ENCODE results near the gene BUB1B. TPM values are rescaled to one million over a fixed set of nuclear protein-coding genes. Genes with fewer than 3 reads are reported as not detected.
A peak's percentile ranks its signal among the peaks of the same experiment; 100 is the strongest.

The BUB1B gene
- polyA plus RNA-seq, 1 of the 3 experiments (the other 2 are of a cell fraction), result 12.6 TPM

- TF ChIP-seq CHD2 (IDR thresholded peaks at IDR 0.05; ENCODE audit: low read length, partially characterized antibody), result no peak
- TF ChIP-seq, protein P1, sequence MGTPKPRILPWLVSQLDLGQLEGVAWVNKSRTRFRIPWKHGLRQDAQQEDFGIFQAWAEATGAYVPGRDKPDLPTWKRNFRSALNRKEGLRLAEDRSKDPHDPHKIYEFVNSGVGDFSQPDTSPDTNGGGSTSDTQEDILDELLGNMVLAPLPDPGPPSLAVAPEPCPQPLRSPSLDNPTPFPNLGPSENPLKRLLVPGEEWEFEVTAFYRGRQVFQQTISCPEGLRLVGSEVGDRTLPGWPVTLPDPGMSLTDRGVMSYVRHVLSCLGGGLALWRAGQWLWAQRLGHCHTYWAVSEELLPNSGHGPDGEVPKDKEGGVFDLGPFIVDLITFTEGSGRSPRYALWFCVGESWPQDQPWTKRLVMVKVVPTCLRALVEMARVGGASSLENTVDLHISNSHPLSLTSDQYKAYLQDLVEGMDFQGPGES (IDR thresholded peaks at IDR 0.05; ENCODE audit: low read depth, low read length), result no peak
- no peak for TF ChIP-seq RFX5 (IDR thresholded peaks at IDR 0.05; ENCODE audit: low read length)
- no peak for TF ChIP-seq JUND (IDR thresholded peaks at IDR 0.05)
- TF ChIP-seq GABPA (IDR thresholded peaks at IDR 0.05; ENCODE audit: low read depth), result no peak
These were observed 103.7 kb downstream of the BUB1B start (continued) for GRCh38 chr15:40264321-40265153.

DNA sequence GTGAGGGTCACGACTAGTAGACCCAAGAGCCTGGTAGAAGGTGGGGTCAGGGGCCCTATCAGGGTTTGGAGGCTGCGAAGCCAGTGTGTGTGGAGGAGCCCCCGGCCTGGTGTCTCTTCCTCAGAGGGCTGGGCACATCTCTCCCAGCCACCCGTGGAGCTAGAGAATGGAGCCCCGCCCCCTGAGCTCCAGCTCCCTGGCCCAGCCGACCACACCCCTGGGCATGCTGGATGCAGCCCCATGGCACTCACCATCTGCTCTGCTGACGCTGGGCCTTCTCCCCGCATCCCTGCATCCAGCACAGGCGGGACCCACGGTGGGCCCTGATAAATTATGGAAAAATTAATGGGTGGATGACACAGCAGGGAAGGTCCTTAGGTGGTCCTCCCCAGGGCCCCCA lies 104.5 kb downstream of the BUB1B start:
- Histone ChIP-seq H3K9me2 (no peaks in the 10 kb centered on the region), H3K4me2 (no peak overlapping the region), H3K36me3 (replicated peaks in 1 of 2; ENCODE audit: control insufficient read depth in 1 of 2, insufficient read depth in 2 of 2, low read length in 1 of 2) (no peaks in the 10 kb centered on the region), H4K20me1 (ENCODE audit: insufficient read depth) (no peaks in the 10 kb centered on the region), H3K27ac (ENCODE audit: low read depth in 2 of 2, low read length in 1 of 2) (no peak overlapping the region), H2AFZ (ENCODE audit: low read depth) (no peak overlapping the region), H3K9me3 (no peaks in the 10 kb centered on the region), H3K4me1 (ENCODE audit: control insufficient read depth in 1 of 2, insufficient read depth in 2 of 2, low read depth in 1 of 2, low read length in 1 of 2) (peaks cover 0 to 2% of the 10 kb centered on the region in 2 experiments; a peak in 1 of 4 replicates), H3K79me2 (ENCODE audit: insufficient read depth) (no peaks in the 10 kb centered on the region), H3F3A (replicated peaks; ENCODE audit: insufficient read depth) (peaks cover 7% of the 10 kb centered on the region), H3K4me3 (ENCODE audit: low read depth in 2 of 2, low read length in 1 of 2) (no peak overlapping the region), H3K27me3 (ENCODE audit: insufficient read depth) (no peaks in the 10 kb centered on the region), H3K9ac (no peak overlapping the region)
- peak; percentile 52 for DNase-seq
- TF ChIP-seq EP300 (IDR thresholded peaks at IDR 0.05; ENCODE audit: borderline replicate concordance in 1 of 2, low read depth in 1 of 2, low read length in 1 of 2) (no peak), REST (IDR thresholded peaks at IDR 0.05; ENCODE audit: low read depth, low read length) (no peak), TEAD4 (IDR thresholded peaks at IDR 0.05; ENCODE audit: borderline replicate concordance, insufficient read depth) (no peak), RXRA (IDR thresholded peaks at IDR 0.05; ENCODE audit: borderline replicate concordance, low read depth) (no peak), EZH2phosphoT487 (IDR thresholded peaks at IDR 0.05; ENCODE audit: borderline replicate concordance, low read depth) (no peak), FOSL2 (IDR thresholded peaks at IDR 0.05; ENCODE audit: borderline replicate concordance, low read depth) (no peak), RAD21 (IDR thresholded peaks at IDR 0.05; ENCODE audit: low read length) (no peak), TAF1 (IDR thresholded peaks at IDR 0.05; ENCODE audit: borderline replicate concordance, low read depth, low read length) (no peak)
- WGBS (ENCODE audit: low lambda C conversion rate), result 82% methylated on average over 4 of the region's 10 CpGs
- CTCF ChIA-PET, result interaction anchor here (0.5 to 25.6 kb wide), 5 partner anchors 8 to 154 kb away, joined by 3 to 868 read pairs (median 100); partner anchors contain the start of gene PAK6
- POLR2A ChIA-PET, result no interaction called here
